Cardiac muscle cell (in vitro differentiated cells and primary cell): ENCODE data around the gene CFAP20. TPM values are rescaled to one million over a fixed set of nuclear protein-coding genes. Genes with fewer than 3 reads are reported as not detected.

ENCODE experiments used
- DNase-seq, 2 donors: peaks; one replicate each; pipeline versions ENCODE4 v3.0.0 to v3.0.0-alpha.2; 2010 to 2017; ENCODE audit warnings: low read depth in 1 of 2, low spot score in 1 of 2
- H3K27ac ChIP-seq: fragments of 200-600 bp; sonication (generic); 2 replicates; pipeline ENCODE4 v1.5.1; 2016
- H3K27me3 ChIP-seq: fragments of 200-600 bp; sonication (generic); 2 replicates; pipeline ENCODE4 v1.6.0; 2016; ENCODE audit warnings: control low read depth
- H3K36me3 ChIP-seq: fragments of 200-600 bp; sonication (generic); 2 replicates; pipeline ENCODE4 v1.5.1; 2016; ENCODE audit warnings: control low read depth
- H3K4me1 ChIP-seq: fragments of 200-600 bp; sonication (generic); 2 replicates; pipeline ENCODE4 v1.8.1; 2017; ENCODE audit warnings: low read depth, mild to moderate bottlenecking, mixed run types
- H3K4me3 ChIP-seq: fragments of 200-600 bp; sonication (generic); 2 replicates; pipeline ENCODE4 v1.5.1; 2016; ENCODE audit warnings: mild to moderate bottlenecking
- H3K9me3 ChIP-seq: fragments of 200-600 bp; sonication (generic); 2 replicates; pipeline ENCODE4 v1.5.1; 2017; ENCODE audit warnings: low read depth, mild to moderate bottlenecking, control low read depth
- polyA plus RNA-seq: library from polyadenylated mRNA; unstranded; fragments of >200 nt; fragmentation: Nextera tagmentation; extraction: Ambion mirVana; gene quantifications from 2 replicates; pipeline ENCODE4 v1.2.1, GENCODE V29; 2016
- total RNA-seq: library from RNA; depleted of rRNA; stranded (reverse); fragments of >200 nt; gene quantifications from 2 replicates; pipeline ENCODE4 v1.2.3, GENCODE V29; 2016
- TF ChIP-seq, protein P1 (sequence below): IDR thresholded peaks from 2 replicates; pipeline ENCODE4 v1.5.1; 2012; ENCODE audit warnings: low read depth, mild to moderate bottlenecking, low read length

Gene CFAP20
- total and polyA plus RNA-seq, 2 experiments from 2014 or later, result 137 to 154 TPM

GRCh38 chr16:58158725-58159124 is 29.5 kb upstream of the CFAP20 start:
- DNase-seq, result no peak
- H3K9me3 ChIP-seq, result no peaks in the 10 kb centered on the region
- TF ChIP-seq, protein P1, sequence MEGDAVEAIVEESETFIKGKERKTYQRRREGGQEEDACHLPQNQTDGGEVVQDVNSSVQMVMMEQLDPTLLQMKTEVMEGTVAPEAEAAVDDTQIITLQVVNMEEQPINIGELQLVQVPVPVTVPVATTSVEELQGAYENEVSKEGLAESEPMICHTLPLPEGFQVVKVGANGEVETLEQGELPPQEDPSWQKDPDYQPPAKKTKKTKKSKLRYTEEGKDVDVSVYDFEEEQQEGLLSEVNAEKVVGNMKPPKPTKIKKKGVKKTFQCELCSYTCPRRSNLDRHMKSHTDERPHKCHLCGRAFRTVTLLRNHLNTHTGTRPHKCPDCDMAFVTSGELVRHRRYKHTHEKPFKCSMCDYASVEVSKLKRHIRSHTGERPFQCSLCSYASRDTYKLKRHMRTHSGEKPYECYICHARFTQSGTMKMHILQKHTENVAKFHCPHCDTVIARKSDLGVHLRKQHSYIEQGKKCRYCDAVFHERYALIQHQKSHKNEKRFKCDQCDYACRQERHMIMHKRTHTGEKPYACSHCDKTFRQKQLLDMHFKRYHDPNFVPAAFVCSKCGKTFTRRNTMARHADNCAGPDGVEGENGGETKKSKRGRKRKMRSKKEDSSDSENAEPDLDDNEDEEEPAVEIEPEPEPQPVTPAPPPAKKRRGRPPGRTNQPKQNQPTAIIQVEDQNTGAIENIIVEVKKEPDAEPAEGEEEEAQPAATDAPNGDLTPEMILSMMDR, result no peak

GRCh38 chr16:58157951-58158540 is 28.9 kb upstream of the CFAP20 start:
- TF ChIP-seq, protein P1, result no peak
- peaks cover 5% of the 10 kb centered on the region for H3K4me1 ChIP-seq
- no peak for DNase-seq
- peaks cover 6% of the 10 kb centered on the region for H3K36me3 ChIP-seq
- H3K4me3 ChIP-seq, result no peak overlapping the region
- no peaks in the 10 kb centered on the region for H3K9me3 ChIP-seq
- no peaks in the 10 kb centered on the region for H3K27me3 ChIP-seq
- H3K27ac ChIP-seq, result no peak overlapping the region

More at GRCh38 chr16:58158725-58159124, 29.5 kb upstream of the CFAP20 start:
- H3K27ac ChIP-seq, result no peak overlapping the region
- H3K4me3 ChIP-seq, result no peak overlapping the region
- no peaks in the 10 kb centered on the region for H3K27me3 ChIP-seq
- H3K4me1 ChIP-seq, result peaks cover 5% of the 10 kb centered on the region
- peaks cover 11% of the 10 kb centered on the region for H3K36me3 ChIP-seq

- no peak for DNase-seq
- H3K4me1 ChIP-seq, result peaks cover 5% of the 10 kb centered on the region
- no peak overlapping the region for H3K27ac ChIP-seq
- H3K9me3 ChIP-seq, result no peaks in the 10 kb centered on the region
- H3K27me3 ChIP-seq, result no peaks in the 10 kb centered on the region
- H3K36me3 ChIP-seq, result peaks cover 4% of the 10 kb centered on the region
- TF ChIP-seq, protein P1, result no peak
- H3K4me3 ChIP-seq, result no peak overlapping the region
Measured at GRCh38 chr16:58157239-58157638, 28.1 kb upstream of the CFAP20 start.

GRCh38 chr16:58155839-58156238 is 26.7 kb upstream of the CFAP20 start:
- Histone ChIP-seq H3K9me3 (no peaks in the 10 kb centered on the region), H3K36me3 (no peaks in the 10 kb centered on the region), H3K4me3 (no peak overlapping the region), H3K27ac (no peak overlapping the region), H3K4me1 (no peaks in the 10 kb centered on the region), H3K27me3 (no peaks in the 10 kb centered on the region)
- no peak for DNase-seq
- TF ChIP-seq, protein P1, result no peak

GRCh38 chr16:58154345-58154744 is 25.2 kb upstream of the CFAP20 start:
- Histone ChIP-seq H3K9me3 (no peaks in the 10 kb centered on the region), H3K4me1 (no peaks in the 10 kb centered on the region), H3K27ac (no peak overlapping the region), H3K36me3 (no peaks in the 10 kb centered on the region), H3K4me3 (no peak overlapping the region), H3K27me3 (no peaks in the 10 kb centered on the region)
- no peak for DNase-seq
- TF ChIP-seq, protein P1, result no peak
